Activated T-cell treated with anti-CD3 and anti-CD28 coated beads, Interleukin-2, amount 50 U/mL, for 24 hours (primary cell): Measurements from ENCODE around the gene SRGAP3.

Experiments used
- DNase-seq: peaks from one replicate; pipeline ENCODE4 v3.0.0-alpha.2; 2020
- H3K27ac Mint-ChIP-seq: 2 replicates; pipeline ENCODE4 v1.8.0; 2020; ENCODE audit warnings: mild to moderate bottlenecking, mixed read lengths
- H3K27me3 Mint-ChIP-seq: 2 replicates; pipeline ENCODE4 v1.8.0; 2020; ENCODE audit warnings: mixed read lengths
- H3K36me3 Mint-ChIP-seq: 2 replicates; pipeline ENCODE4 v1.8.0; 2020; ENCODE audit warnings: low read depth, mixed read lengths
- H3K4me1 Mint-ChIP-seq: 2 replicates; pipeline ENCODE4 v1.8.0; 2020; ENCODE audit warnings: low read depth, mixed read lengths
- H3K4me3 Mint-ChIP-seq: 2 replicates; pipeline ENCODE4 v1.8.0; 2020; ENCODE audit warnings: mild to moderate bottlenecking, moderate library complexity, mixed read lengths
- H3K9me3 Mint-ChIP-seq: 2 replicates; pipeline ENCODE4 v1.8.0; 2020; ENCODE audit warnings: mixed read lengths

The SRGAP3 gene

GRCh38 chr3:8985411-8985831 is 264.0 kb downstream of the SRGAP3 start:
- no peaks in the 10 kb centered on the region for H3K9me3 Mint-ChIP-seq
- no peak overlapping the region for H3K27ac Mint-ChIP-seq
- H3K36me3 Mint-ChIP-seq, result no peaks in the 10 kb centered on the region
- H3K27me3 Mint-ChIP-seq, result peaks cover 12% of the 10 kb centered on the region
- H3K4me3 Mint-ChIP-seq, result no peak overlapping the region
- H3K4me1 Mint-ChIP-seq, result no peaks in the 10 kb centered on the region
- DNase-seq, result no peak

- Mint-ChIP-seq H3K36me3 (no peaks in the 10 kb centered on the region), H3K27me3 (peaks cover 18% of the 10 kb centered on the region), H3K4me1 (no peaks in the 10 kb centered on the region), H3K9me3 (no peaks in the 10 kb centered on the region), H3K4me3 (no peak overlapping the region), H3K27ac (no peak overlapping the region)
- no peak for DNase-seq
Observed at GRCh38 chr3:8984526-8984925, 264.9 kb downstream of the SRGAP3 start.

- no peak overlapping the region for H3K4me3 Mint-ChIP-seq
Observed at GRCh38 chr3:8984081-8984480, 265.4 kb downstream of the SRGAP3 start.

GRCh38 chr3:8983591-8983990 is 265.9 kb downstream of the SRGAP3 start:
- Mint-ChIP-seq H3K27ac (no peak overlapping the region), H3K27me3 (peaks cover 22% of the 10 kb centered on the region), H3K4me1 (no peaks in the 10 kb centered on the region), H3K4me3 (no peak overlapping the region), H3K36me3 (no peaks in the 10 kb centered on the region), H3K9me3 (no peaks in the 10 kb centered on the region)
- no peak for DNase-seq

More at GRCh38 chr3:8984081-8984480, 265.4 kb downstream of the SRGAP3 start:
- peaks cover 22% of the 10 kb centered on the region for H3K27me3 Mint-ChIP-seq
- DNase-seq, result no peak
- H3K36me3 Mint-ChIP-seq, result no peaks in the 10 kb centered on the region
- H3K4me1 Mint-ChIP-seq, result no peaks in the 10 kb centered on the region
- H3K27ac Mint-ChIP-seq, result no peak overlapping the region
- H3K9me3 Mint-ChIP-seq, result no peaks in the 10 kb centered on the region

GRCh38 chr3:8983026-8983425 is 266.4 kb downstream of the SRGAP3 start:
- Mint-ChIP-seq H3K36me3 (no peaks in the 10 kb centered on the region), H3K4me1 (no peaks in the 10 kb centered on the region), H3K4me3 (no peak overlapping the region), H3K9me3 (no peaks in the 10 kb centered on the region), H3K27ac (no peak overlapping the region), H3K27me3 (peaks cover 26% of the 10 kb centered on the region)
- no peak for DNase-seq

GRCh38 chr3:8982509-8982908 is 266.9 kb downstream of the SRGAP3 start:
- Mint-ChIP-seq H3K4me3 (no peak overlapping the region), H3K36me3 (no peaks in the 10 kb centered on the region), H3K9me3 (no peaks in the 10 kb centered on the region), H3K27ac (no peak overlapping the region), H3K27me3 (peaks cover 31% of the 10 kb centered on the region), H3K4me1 (no peaks in the 10 kb centered on the region)
- no peak for DNase-seq

GRCh38 chr3:8981700-8982099 is 267.7 kb downstream of the SRGAP3 start:
- Mint-ChIP-seq H3K4me3 (no peak overlapping the region), H3K27ac (no peak overlapping the region), H3K9me3 (no peaks in the 10 kb centered on the region), H3K4me1 (no peaks in the 10 kb centered on the region), H3K36me3 (no peaks in the 10 kb centered on the region), H3K27me3 (peaks cover 31% of the 10 kb centered on the region)
- no peak for DNase-seq

GRCh38 chr3:8981296-8981695 is 268.1 kb downstream of the SRGAP3 start:
- H3K9me3 Mint-ChIP-seq, result no peaks in the 10 kb centered on the region
- H3K27ac Mint-ChIP-seq, result no peak overlapping the region
- peaks cover 31% of the 10 kb centered on the region for H3K27me3 Mint-ChIP-seq
- no peaks in the 10 kb centered on the region for H3K4me1 Mint-ChIP-seq
- no peak overlapping the region for H3K4me3 Mint-ChIP-seq
- H3K36me3 Mint-ChIP-seq, result no peaks in the 10 kb centered on the region
- DNase-seq, result no peak

GRCh38 chr3:8980756-8981257 is 268.6 kb downstream of the SRGAP3 start:
- DNase-seq, result no peak
- H3K27ac Mint-ChIP-seq, result no peak overlapping the region
- no peak overlapping the region for H3K4me3 Mint-ChIP-seq
- H3K9me3 Mint-ChIP-seq, result no peaks in the 10 kb centered on the region
- no peaks in the 10 kb centered on the region for H3K4me1 Mint-ChIP-seq
- H3K27me3 Mint-ChIP-seq, result peaks cover 31% of the 10 kb centered on the region
- H3K36me3 Mint-ChIP-seq, result no peaks in the 10 kb centered on the region

- H3K36me3 Mint-ChIP-seq, result no peaks in the 10 kb centered on the region
- no peak overlapping the region for H3K4me3 Mint-ChIP-seq
Observed at GRCh38 chr3:8979262-8979661, 270.2 kb downstream of the SRGAP3 start.

GRCh38 chr3:8978551-8978950 is 270.9 kb downstream of the SRGAP3 start:
- no peak for DNase-seq
- H3K27ac Mint-ChIP-seq, result no peak overlapping the region
- no peaks in the 10 kb centered on the region for H3K36me3 Mint-ChIP-seq
- H3K4me3 Mint-ChIP-seq, result no peak overlapping the region
- H3K9me3 Mint-ChIP-seq, result no peaks in the 10 kb centered on the region
- H3K27me3 Mint-ChIP-seq, result peaks cover 31% of the 10 kb centered on the region
- no peaks in the 10 kb centered on the region for H3K4me1 Mint-ChIP-seq

More at GRCh38 chr3:8979262-8979661, 270.2 kb downstream of the SRGAP3 start:
- peaks cover 31% of the 10 kb centered on the region for H3K27me3 Mint-ChIP-seq
- H3K27ac Mint-ChIP-seq, result no peak overlapping the region
- no peaks in the 10 kb centered on the region for H3K4me1 Mint-ChIP-seq
- DNase-seq, result no peak
- H3K9me3 Mint-ChIP-seq, result no peaks in the 10 kb centered on the region

- no peak for DNase-seq
- Mint-ChIP-seq H3K36me3 (no peaks in the 10 kb centered on the region), H3K27me3 (peaks cover 31% of the 10 kb centered on the region), H3K27ac (no peak overlapping the region), H3K9me3 (no peaks in the 10 kb centered on the region), H3K4me3 (no peak overlapping the region), H3K4me1 (no peaks in the 10 kb centered on the region)
Observed at GRCh38 chr3:8976540-8977182, 272.8 kb downstream of the SRGAP3 start.

- Mint-ChIP-seq H3K27me3 (peaks cover 22% of the 10 kb centered on the region), H3K9me3 (no peaks in the 10 kb centered on the region), H3K4me1 (peaks cover 4% of the 10 kb centered on the region), H3K36me3 (no peaks in the 10 kb centered on the region), H3K4me3 (no peak overlapping the region), H3K27ac (no peak overlapping the region)
- DNase-seq, result no peak
Observed at GRCh38 chr3:8975081-8976020, 274.1 kb downstream of the SRGAP3 start.

- H3K9me3 Mint-ChIP-seq, result no peaks in the 10 kb centered on the region
- peaks cover 4% of the 10 kb centered on the region for H3K4me1 Mint-ChIP-seq
- no peak overlapping the region for H3K27ac Mint-ChIP-seq
- no peak overlapping the region for H3K4me3 Mint-ChIP-seq
- DNase-seq, result no peak
- H3K36me3 Mint-ChIP-seq, result no peaks in the 10 kb centered on the region
- H3K27me3 Mint-ChIP-seq, result peaks cover 19% of the 10 kb centered on the region
Observed at GRCh38 chr3:8974458-8974857, 275.0 kb downstream of the SRGAP3 start.

GRCh38 chr3:8972639-8973038 is 276.8 kb downstream of the SRGAP3 start:
- H3K36me3 Mint-ChIP-seq, result no peaks in the 10 kb centered on the region
- no peak for DNase-seq
- no peak overlapping the region for H3K27ac Mint-ChIP-seq
- peaks cover 4% of the 10 kb centered on the region for H3K4me1 Mint-ChIP-seq
- H3K4me3 Mint-ChIP-seq, result no peak overlapping the region
- H3K27me3 Mint-ChIP-seq, result peaks cover 11% of the 10 kb centered on the region
- no peaks in the 10 kb centered on the region for H3K9me3 Mint-ChIP-seq
